Esophagus muscularis mucosa (tissue), 4 donors: ENCODE measurements around the gene KANK2. TPM values are rescaled to one million over a fixed set of nuclear protein-coding genes. Genes with fewer than 3 reads are reported as not detected.
A peak's percentile ranks its signal among the peaks of the same experiment; 100 is the strongest.
"Not testable (repeated sequence)": the region's sequence is repeated elsewhere in the genome, so short reads cannot be mapped to it uniquely, and the experiment has no call there.

Experiments used
- DNase-seq: peaks from one replicate; pipeline ENCODE4 v3.0.0-alpha.2; 2017; ENCODE audit errors: extremely low spot score
- H3K27ac ChIP-seq, 4 donors: fragments of 200-600 bp; sonication (generic); replicated peaks in 1 of 4; 1 replicate in 3 of 4; 2 replicates in 1 of 4; pipeline ENCODE4 v1.5.1; 2016 to 2019; ENCODE audit warnings: mild to moderate bottlenecking in 1 of 4
- H3K27me3 ChIP-seq, 4 donors: fragments of 200-600 bp; sonication (generic); one replicate each; pipeline versions ENCODE4 v1.5.1 to v1.6.0; 2016 to 2019
- H3K36me3 ChIP-seq, 4 donors: fragments of 200-600 bp; sonication (generic); one replicate each; pipeline ENCODE4 v1.5.1; 2016 to 2019
- H3K4me1 ChIP-seq, 4 donors: fragments of 200-600 bp; sonication (generic); one replicate each; pipeline ENCODE4 v1.5.1; 2016 to 2019
- H3K4me3 ChIP-seq, 4 donors: fragments of 200-600 bp; sonication (generic); 1 replicate in 2 of 4; 2 replicates in 2 of 4; pipeline ENCODE4 v1.5.1; 2016 to 2019; ENCODE audit warnings: mild to moderate bottlenecking in 4 of 4, moderate library complexity in 1 of 4
- H3K9me3 ChIP-seq, 4 donors: fragments of 200-600 bp; sonication (generic); 1 replicate in 3 of 4; 2 replicates in 1 of 4; pipeline ENCODE4 v1.5.1; 2016 to 2019
- CTCF ChIP-seq, 3 experiments: fragments of 200-600 bp in 2 of 3; fragments of 450-650 bp in 1 of 3; sonication (generic) in 2 of 3; IDR thresholded peaks; one replicate each; pipeline ENCODE4 v1.5.1; 2017 to 2019; ENCODE audit warnings: antibody characterized with exemption in 3 of 3, mild to moderate bottlenecking in 2 of 3, moderate library complexity in 1 of 3
- EP300 ChIP-seq: sonication (generic); formaldehyde crosslinking; IDR thresholded peaks from one replicate; pipeline ENCODE4 v1.6.1; 2017; ENCODE audit warnings: antibody characterized with exemption
- POLR2A ChIP-seq: fragments of 450-650 bp; IDR thresholded peaks from one replicate; pipeline ENCODE4 v1.6.1; 2017; ENCODE audit warnings: antibody characterized with exemption, moderate library complexity, mild to moderate bottlenecking, low read depth
- POLR2AphosphoS5 ChIP-seq, 2 donors: sonication (generic); formaldehyde crosslinking; IDR thresholded peaks; one replicate each; pipeline ENCODE4 v1.6.1; 2017; ENCODE audit warnings: antibody characterized with exemption in 2 of 2
- WGBS: methylation state at CpG from one replicate; pipeline ENCODE4 v1.1.5; 2018; 5-methylcytosine and 5-hydroxymethylcytosine counted together
- intact Hi-C: fragments of 100-400 bp; cut with DNase I; formaldehyde crosslinking; loops from one replicate; pipeline ENCODE4 v1.15.1; 2023
- total RNA-seq, 4 donors: library from RNA; depleted of rRNA; stranded (reverse); fragments of >200 nt; gene quantifications; one replicate each; pipeline versions ENCODE4 v1.1.0 to v1.2.1, GENCODE V29; 2016

KANK2 gene
- total RNA-seq, 4 donors from 2014 or later: 1,125 to 1,746 (median 1,157) TPM

- peak overlapping the region; percentile 89 to 98 (median 96) for H3K27ac ChIP-seq
- TF ChIP-seq CTCF (IDR thresholded peaks at IDR 0.05) (no peak), POLR2AphosphoS5 (IDR thresholded peaks at IDR 0.05) (no peak), EP300 (no peak), POLR2A (no peak)
- intact Hi-C loops: no loop called here
- DNase-seq: no peak
- H3K27me3 ChIP-seq: no peaks in the 10 kb centered on the region
- H3K4me3 ChIP-seq: peak overlapping the region in 2 of 4 donors; percentile 2 to 10
- 35% methylated on average over 8 of the region's 8 CpGs for WGBS
- no peaks in the 10 kb centered on the region for H3K9me3 ChIP-seq
- peaks cover 39 to 74% (median 65%) of the 10 kb centered on the region in 4 donors for H3K36me3 ChIP-seq
- peaks cover 43 to 83% (median 70%) of the 10 kb centered on the region in 4 donors for H3K4me1 ChIP-seq
Observed at GRCh38 chr19:11180346-11180745, 17.0 kb downstream of the KANK2 start.

GRCh38 chr19:11179716-11180297, 17.5 kb downstream of the KANK2 start:
- H3K9me3 ChIP-seq: no peaks in the 10 kb centered on the region
- H3K27ac ChIP-seq: peak overlapping the region; percentile 89 to 98 (median 96)
- TF ChIP-seq EP300: no peak
- TF ChIP-seq POLR2A: no peak
- TF ChIP-seq CTCF (IDR thresholded peaks at IDR 0.05): no peak
- no peak for TF ChIP-seq POLR2AphosphoS5 (IDR thresholded peaks at IDR 0.05)
- no peak for DNase-seq
- H3K4me1 ChIP-seq: peaks cover 37 to 78% (median 64%) of the 10 kb centered on the region in 4 donors
- no peaks in the 10 kb centered on the region for H3K27me3 ChIP-seq
- intact Hi-C loops: no loop called here
- 69% methylated on average over 6 of the region's 11 CpGs for WGBS
- peaks cover 44 to 74% (median 66%) of the 10 kb centered on the region in 4 donors for H3K36me3 ChIP-seq
- peak overlapping the region in 1 of 4 donors; percentile 2 for H3K4me3 ChIP-seq

GRCh38 chr19:11179145-11179465, 18.2 kb downstream of the KANK2 start:
- H3K4me1 ChIP-seq: peaks cover 30 to 78% (median 57%) of the 10 kb centered on the region in 4 donors
- H3K36me3 ChIP-seq: peaks cover 51 to 74% (median 71%) of the 10 kb centered on the region in 4 donors
- 75% methylated on average over 9 of the region's 9 CpGs for WGBS
- intact Hi-C loops, H3K4me3 ChIP-seq, H3K9me3 ChIP-seq, H3K27me3 ChIP-seq, DNase-seq: not testable (repeated sequence)
- H3K27ac ChIP-seq: peak overlapping the region; percentile 89 to 98 (median 96)

GRCh38 chr19:11177592-11177991, 19.8 kb downstream of the KANK2 start:
- Histone ChIP-seq H3K4me3 (no peak overlapping the region), H3K27ac (peak overlapping the region; percentile 89 to 98 (median 96)), H3K4me1 (peaks cover 28 to 75% (median 58%) of the 10 kb centered on the region in 4 donors), H3K27me3 (no peaks in the 10 kb centered on the region), H3K9me3 (no peaks in the 10 kb centered on the region), H3K36me3 (peaks cover 66 to 78% (median 73%) of the 10 kb centered on the region in 4 donors)
- WGBS: 84% methylated on average over 9 of the region's 9 CpGs
- intact Hi-C loops: no loop called here
- peak in 1 of 2 donors; percentile 22 for TF ChIP-seq POLR2AphosphoS5 (IDR thresholded peaks at IDR 0.05)
- TF ChIP-seq CTCF (IDR thresholded peaks at IDR 0.05): no peak
- DNase-seq: no peak

GRCh38 chr19:11176466-11177193, 20.7 kb downstream of the KANK2 start:
- Histone ChIP-seq H3K4me1 (peaks cover 27 to 74% (median 58%) of the 10 kb centered on the region in 4 donors), H3K27me3 (no peaks in the 10 kb centered on the region), H3K27ac (peak overlapping the region; percentile 59 to 98 (median 94)), H3K4me3 (no peak overlapping the region), H3K9me3 (no peaks in the 10 kb centered on the region), H3K36me3 (peaks cover 71 to 79% (median 77%) of the 10 kb centered on the region in 4 donors)
- TF ChIP-seq POLR2AphosphoS5 (IDR thresholded peaks at IDR 0.05) (peak in 1 of 2 donors; percentile 33), CTCF (IDR thresholded peaks at IDR 0.05) (no peak)
- intact Hi-C loops: no loop called here
- no peak for DNase-seq
- 89% methylated on average over 18 of the region's 18 CpGs for WGBS
